GM23338 (cell line): Measurements from ENCODE around the gene RPL22. TPM values are rescaled to one million over a fixed set of nuclear protein-coding genes. Genes with fewer than 3 reads are reported as not detected.

Experiments
- ATAC-seq: fragments of 200-7000 bp; cut with Tn5 transposase; 3 replicates; pipeline ENCODE4 v1.9.1; 2020
- DNase-seq: peaks from one replicate; pipeline ENCODE4 v3.0.0-alpha.2; 2015; ENCODE audit warnings: low spot score
- H2AFZ ChIP-seq: fragments of 200-600 bp; sonication (generic); 2 replicates; pipeline ENCODE4 v1.8.0; 2016; ENCODE audit warnings: antibody characterized with exemption, mild to moderate bottlenecking, moderate library complexity
- H3F3A ChIP-seq: fragments of 200-600 bp; sonication (generic); replicated peaks from 2 replicates; pipeline ENCODE4 v1.8.0; 2017; ENCODE audit warnings: antibody characterized with exemption, mixed run types, low read depth
- H3K27ac ChIP-seq: fragments of 200-600 bp; sonication (generic); 2 replicates; pipeline ENCODE4 v1.6.1; 2016; ENCODE audit warnings: low read depth
- H3K27me3 ChIP-seq: fragments of 200-600 bp; sonication (generic); 2 replicates; pipeline ENCODE4 v1.8.0; 2016; ENCODE audit warnings: mild to moderate bottlenecking, mixed run types, moderate library complexity; ENCODE audit not compliant: insufficient read depth
- H3K36me3 ChIP-seq: fragments of 200-600 bp; sonication (generic); 2 replicates; pipeline ENCODE4 v1.8.0; 2016; ENCODE audit warnings: mild to moderate bottlenecking; ENCODE audit not compliant: insufficient read depth
- H3K4me1 ChIP-seq: fragments of 200-600 bp; sonication (generic); 2 replicates; pipeline ENCODE4 v1.8.0; 2016; ENCODE audit warnings: mild to moderate bottlenecking, moderate library complexity; ENCODE audit not compliant: insufficient read depth
- H3K4me2 ChIP-seq: fragments of 200-600 bp; sonication (generic); 2 replicates; pipeline ENCODE4 v1.7.1; 2017; ENCODE audit warnings: mixed run types
- H3K4me3 ChIP-seq: fragments of 200-600 bp; sonication (generic); 2 replicates; pipeline ENCODE4 v1.6.1; 2016; ENCODE audit warnings: mixed run types
- H3K79me2 ChIP-seq: fragments of 200-600 bp; sonication (generic); replicated peaks from 2 replicates; pipeline ENCODE4 v1.8.0; 2017; ENCODE audit warnings: mild to moderate bottlenecking; ENCODE audit not compliant: insufficient read depth
- H3K9me2 ChIP-seq: fragments of 200-600 bp; sonication (generic); 2 replicates; pipeline ENCODE4 v1.8.0; 2017; ENCODE audit not compliant: insufficient read depth
- H4K20me1 ChIP-seq: fragments of 200-600 bp; sonication (generic); replicated peaks from 2 replicates; pipeline ENCODE4 v1.8.0; 2017; ENCODE audit warnings: mild to moderate bottlenecking; ENCODE audit not compliant: insufficient read depth
- H3K27ac Mint-ChIP-seq: 2 replicates; pipeline ENCODE4 v1.8.0; 2020; ENCODE audit warnings: inconsistent platforms, mild to moderate bottlenecking, moderate library complexity, mixed read lengths
- H3K27me3 Mint-ChIP-seq: 3 replicates; pipeline ENCODE4 v1.8.0; 2022; ENCODE audit warnings: low read depth, mild to moderate bottlenecking, moderate library complexity, mixed read lengths, inconsistent platforms; ENCODE audit not compliant: insufficient read depth, poor library complexity
- H3K36me3 Mint-ChIP-seq: 3 replicates; pipeline ENCODE4 v1.8.0; 2021; ENCODE audit warnings: low read depth, mild to moderate bottlenecking, inconsistent platforms, moderate library complexity, mixed read lengths
- H3K4me1 Mint-ChIP-seq: 3 replicates; pipeline ENCODE4 v1.8.0; 2020; ENCODE audit warnings: mild to moderate bottlenecking, inconsistent platforms, mixed read lengths
- H3K4me3 Mint-ChIP-seq: 3 replicates; pipeline ENCODE4 v1.8.0; 2021; ENCODE audit warnings: moderate library complexity, mild to moderate bottlenecking, inconsistent platforms, mixed read lengths
- H3K9me3 Mint-ChIP-seq: 3 replicates; pipeline ENCODE4 v1.8.0; 2020; ENCODE audit warnings: moderate library complexity, mild to moderate bottlenecking, inconsistent platforms, mixed read lengths
- CREB1 ChIP-seq: fragments of 250-450 bp; sonication (Bioruptor Pico); IDR thresholded peaks from 2 replicates; pipeline ENCODE4 v1.5.0; 2020; ENCODE audit warnings: low read depth, mild to moderate bottlenecking, moderate library complexity
- CTCF ChIP-seq, 2 experiments: fragments of 200-600 bp in 1 of 2; sonication (generic) in 1 of 2; conservative IDR thresholded peaks; 2 replicates each; pipeline versions ENCODE4 v1.5.1 to v1.6.1; 2016 to 2017; ENCODE audit warnings: antibody characterized with exemption in 2 of 2, low read depth in 2 of 2, mild to moderate bottlenecking in 2 of 2, moderate library complexity in 1 of 2
- ETS1 ChIP-seq: IDR thresholded peaks from 2 replicates; pipeline ENCODE4 v1.6.1; 2016; ENCODE audit warnings: antibody characterized with exemption
- EZH2 ChIP-seq: fragments of 200-600 bp; sonication (generic); IDR thresholded peaks from one replicate; pipeline ENCODE4 v1.8.0; 2017; ENCODE audit warnings: antibody characterized with exemption, mild to moderate bottlenecking, low read depth; ENCODE audit not compliant: unreplicated experiment
- EZH2phosphoT487 ChIP-seq: fragments of 200-600 bp; sonication (generic); IDR thresholded peaks from one replicate; pipeline ENCODE4 v1.8.1; 2018; ENCODE audit warnings: antibody characterized with exemption; ENCODE audit not compliant: unreplicated experiment
- JUNB ChIP-seq: IDR thresholded peaks from one replicate; pipeline ENCODE4 v1.6.1; 2016; ENCODE audit warnings: antibody characterized with exemption; ENCODE audit not compliant: unreplicated experiment
- NANOG ChIP-seq: IDR thresholded peaks from 2 replicates; pipeline ENCODE4 v1.6.1; 2016; ENCODE audit warnings: antibody characterized with exemption, borderline replicate concordance
- POLR2AphosphoS5 ChIP-seq: IDR thresholded peaks from 2 replicates; pipeline ENCODE4 v1.6.1; 2016; ENCODE audit warnings: antibody characterized with exemption, low read depth
- REST ChIP-seq: IDR thresholded peaks from one replicate; pipeline ENCODE4 v1.6.1; 2018; ENCODE audit warnings: antibody characterized with exemption; ENCODE audit not compliant: unreplicated experiment
- STAT1 ChIP-seq: IDR thresholded peaks from one replicate; pipeline ENCODE4 v1.6.1; 2016; ENCODE audit warnings: antibody characterized with exemption; ENCODE audit not compliant: unreplicated experiment
- ZNF114 ChIP-seq: fragments of 250-450 bp; sonication (Bioruptor Pico); IDR thresholded peaks from 2 replicates; pipeline ENCODE4 v1.5.0; 2020; ENCODE audit warnings: mild to moderate bottlenecking, moderate library complexity
- ZNF331 ChIP-seq: fragments of 250-450 bp; sonication (Bioruptor Pico); IDR thresholded peaks from 2 replicates; pipeline ENCODE4 v1.5.0; 2020; ENCODE audit warnings: low read depth, mild to moderate bottlenecking, moderate library complexity
- polyA plus RNA-seq: library from polyadenylated mRNA; unstranded; fragments of >200 nt; fragmentation: Nextera tagmentation; extraction: Ambion mirVana; gene quantifications from 2 replicates; pipeline ENCODE4 v1.2.1, GENCODE V29; 2016
- total RNA-seq: library from RNA; depleted of rRNA; stranded (reverse); fragments of >200 nt; shearing (Covaris generic); gene quantifications from 2 replicates; pipeline ENCODE4 v1.2.3, GENCODE V29; 2014

The RPL22 gene
- total and polyA plus RNA-seq, 2 experiments from 2014 or later: 145 to 818 TPM

- no peaks in the 10 kb centered on the region for H3K36me3 Mint-ChIP-seq
- no peak overlapping the region for H3K4me2 ChIP-seq
- H3K4me1 ChIP-seq: peaks cover 26% of the 10 kb centered on the region
- H3K4me1 Mint-ChIP-seq: peaks cover 19% of the 10 kb centered on the region
- H3K79me2 ChIP-seq: no peaks in the 10 kb centered on the region
- H3K9me3 Mint-ChIP-seq: no peaks in the 10 kb centered on the region; the same call in 2 of the 3 replicates
- no peak for DNase-seq
- H3F3A ChIP-seq: 0 out of 2 replicates have a peak, but pooled peaks cover 5% of the 10 kb centered on the region
- no peak overlapping the region; the same call in 2 of the 3 replicates for H3K4me3 Mint-ChIP-seq
- no peaks in the 10 kb centered on the region for H3K36me3 ChIP-seq
- H3K27me3 ChIP-seq: peaks cover 33% of the 10 kb centered on the region
- no peak overlapping the region for H3K27ac Mint-ChIP-seq
- H3K4me3 ChIP-seq: no peak overlapping the region
- no peak overlapping the region for H3K27ac ChIP-seq
- H3K27me3 Mint-ChIP-seq: peaks cover 26% of the 10 kb centered on the region
- no peaks in the 10 kb centered on the region for H4K20me1 ChIP-seq
- no peaks in the 10 kb centered on the region for H3K9me2 ChIP-seq
- no peak overlapping the region for H2AFZ ChIP-seq
- TF ChIP-seq JUNB: no peak
- TF ChIP-seq POLR2AphosphoS5: no peak
- TF ChIP-seq CTCF (conservative IDR thresholded peaks at IDR 0.05; ENCODE audit: low read depth in 2 of 2): no peak
- no peak for TF ChIP-seq EZH2phosphoT487
- no peak for ATAC-seq
These were observed 12.3 kb upstream of the RPL22 start for GRCh38 chr1:6211731-6212130.

- Histone ChIP-seq H3K27ac (no peak overlapping the region), H3K27me3 (peaks cover 43% of the 10 kb centered on the region), H3K4me1 (peaks cover 27% of the 10 kb centered on the region), H4K20me1 (no peaks in the 10 kb centered on the region), H3K36me3 (no peaks in the 10 kb centered on the region), H3F3A (0 out of 2 replicates have a peak, but pooled peaks cover 5% of the 10 kb centered on the region), H3K4me2 (no peak overlapping the region), H2AFZ (no peak overlapping the region), H3K9me2 (no peaks in the 10 kb centered on the region), H3K79me2 (no peaks in the 10 kb centered on the region), H3K4me3 (no peak overlapping the region)
- H3K4me3 Mint-ChIP-seq: no peak overlapping the region
- ATAC-seq: no peak
- DNase-seq: no peak
- peaks cover 22% of the 10 kb centered on the region for H3K4me1 Mint-ChIP-seq
- H3K9me3 Mint-ChIP-seq: no peaks in the 10 kb centered on the region; the same call in 2 of the 3 replicates
- H3K27me3 Mint-ChIP-seq: peaks cover 35% of the 10 kb centered on the region
- no peaks in the 10 kb centered on the region for H3K36me3 Mint-ChIP-seq
- no peak overlapping the region for H3K27ac Mint-ChIP-seq
- TF ChIP-seq EZH2 (no peak), REST (no peak), ZNF331 (no peak), POLR2AphosphoS5 (no peak), ZNF114 (CRISPR knock-in tag) (no peak), CREB1 (CRISPR knock-in tag) (no peak), NANOG (no peak), STAT1 (no peak), CTCF (conservative IDR thresholded peaks at IDR 0.05; ENCODE audit: low read depth in 2 of 2) (no peak), ETS1 (no peak)
These were observed 11.4 kb upstream of the RPL22 start for GRCh38 chr1:6210591-6211355.
